Activated CD4-positive, alpha-beta T cell treated with anti-CD3 and anti-CD28 coated beads, Interleukin-2, amount 50 U/mL, for 1 hour (primary cell): ENCODE data around the gene ZMYND19.
"Not testable (repeated sequence)": the region's sequence is repeated elsewhere in the genome, so short reads cannot be mapped to it uniquely, and the experiment has no call there.

ENCODE experiments used
- DNase-seq: peaks from one replicate; pipeline ENCODE4 v3.0.0-alpha.2; 2020

The ZMYND19 gene

DNA sequence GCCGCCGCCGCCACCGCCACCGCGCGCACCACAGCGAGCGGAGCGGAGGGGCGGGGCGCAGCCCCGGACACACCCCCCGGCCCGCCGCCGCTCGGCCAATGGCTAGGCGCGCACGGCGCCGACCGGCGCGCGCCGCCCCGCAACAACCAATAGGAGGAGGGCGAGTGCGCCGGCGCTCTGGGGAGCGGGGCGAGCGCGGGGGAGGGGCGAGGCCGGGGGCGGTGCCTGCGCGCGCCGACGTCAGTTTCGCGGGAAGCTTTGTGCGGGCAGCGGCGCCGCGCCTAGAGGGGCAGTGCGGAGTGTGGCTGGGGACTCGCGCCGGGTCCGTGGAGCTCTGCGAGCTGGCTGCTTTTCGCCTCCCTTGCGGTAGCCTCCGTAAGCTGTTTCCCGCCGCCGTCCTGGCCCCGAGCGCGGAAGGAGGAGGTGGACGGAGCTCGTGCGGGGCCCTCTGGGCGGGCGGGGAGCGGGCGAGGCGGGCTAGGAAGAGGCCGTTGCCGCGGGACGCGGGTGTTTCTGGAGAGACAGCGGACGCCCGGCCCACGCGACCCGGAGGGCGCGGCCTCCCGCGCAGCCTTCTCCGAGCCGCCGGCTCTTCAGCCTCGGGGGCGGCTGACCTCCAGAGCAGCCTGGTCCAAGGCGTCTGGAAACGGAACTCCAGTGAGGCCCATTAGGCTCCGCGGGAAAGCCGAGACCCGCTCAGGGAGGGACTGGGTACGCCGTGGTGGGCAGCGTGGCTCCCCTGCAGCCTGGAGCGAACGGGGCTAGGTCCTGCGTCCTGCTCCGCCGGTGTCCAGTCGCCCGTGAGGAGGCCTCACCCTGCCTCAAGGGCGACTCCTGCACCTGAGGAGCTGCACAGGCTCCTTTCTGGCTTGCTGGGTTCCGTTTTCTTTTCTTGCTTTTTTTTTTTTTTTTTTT lies at the start of gene ZMYND19:
Gene ZMYND19 (minus strand): TSS at position 44 of the 915 bp plus-strand sequence. CDS start 249 bp downstream, outside the sequence.
- DNase-seq: peak; percentile 88

GRCh38 chr9:137639303-137640051 lies 49.2 kb upstream of the ZMYND19 start:
- DNase-seq: no peak

GRCh38 chr9:137638680-137639079 lies 48.4 kb upstream of the ZMYND19 start:
- no peak for DNase-seq

GRCh38 chr9:137634016-137634415 lies 43.7 kb upstream of the ZMYND19 start:
- no peak for DNase-seq

DNA sequence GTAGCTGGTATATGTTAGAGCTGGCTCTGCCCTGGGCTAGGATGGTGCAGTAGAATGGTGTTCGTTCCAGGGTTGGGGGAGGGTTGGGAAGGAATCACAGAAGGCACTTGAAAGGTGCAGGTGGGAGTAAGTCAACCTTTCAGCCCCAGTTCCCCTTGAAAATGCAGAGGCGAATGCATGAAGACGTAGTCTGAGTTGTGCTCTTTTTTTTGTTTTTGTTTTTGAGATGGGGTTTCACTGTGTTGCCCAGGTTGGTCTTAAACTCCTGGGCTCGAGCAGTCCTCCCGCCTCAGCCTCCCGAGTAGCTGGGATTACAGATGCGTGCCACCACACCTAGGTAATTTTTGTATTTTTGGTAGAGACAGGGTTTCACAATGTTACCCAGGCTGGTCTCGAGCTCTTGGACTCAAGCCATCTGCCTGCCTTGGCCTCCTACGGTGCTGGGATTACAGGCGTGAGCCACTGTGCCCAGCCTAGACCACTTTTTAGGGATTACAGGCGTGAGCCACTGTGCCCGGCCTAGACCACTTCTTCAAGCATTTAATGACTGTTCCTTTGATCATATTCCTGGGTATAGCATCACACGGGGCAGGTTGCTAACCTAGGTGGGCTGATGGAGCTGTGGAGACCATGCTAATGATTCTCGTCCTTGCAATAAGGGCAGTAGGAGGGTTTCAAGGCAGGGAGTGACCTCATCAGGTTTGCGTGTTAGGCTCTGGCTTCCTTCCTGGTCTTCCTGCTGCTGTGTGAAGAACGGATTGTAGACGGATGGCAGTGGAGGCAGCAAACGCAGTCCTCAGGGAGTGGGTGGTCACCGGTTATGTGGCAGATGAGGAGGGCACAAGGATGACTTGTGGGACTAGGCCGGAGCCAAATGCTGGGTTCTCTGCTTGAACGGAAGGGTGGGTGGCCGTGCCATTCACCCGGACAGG lies 42.2 kb upstream of the ZMYND19 start:
- DNase-seq: no peak

DNA sequence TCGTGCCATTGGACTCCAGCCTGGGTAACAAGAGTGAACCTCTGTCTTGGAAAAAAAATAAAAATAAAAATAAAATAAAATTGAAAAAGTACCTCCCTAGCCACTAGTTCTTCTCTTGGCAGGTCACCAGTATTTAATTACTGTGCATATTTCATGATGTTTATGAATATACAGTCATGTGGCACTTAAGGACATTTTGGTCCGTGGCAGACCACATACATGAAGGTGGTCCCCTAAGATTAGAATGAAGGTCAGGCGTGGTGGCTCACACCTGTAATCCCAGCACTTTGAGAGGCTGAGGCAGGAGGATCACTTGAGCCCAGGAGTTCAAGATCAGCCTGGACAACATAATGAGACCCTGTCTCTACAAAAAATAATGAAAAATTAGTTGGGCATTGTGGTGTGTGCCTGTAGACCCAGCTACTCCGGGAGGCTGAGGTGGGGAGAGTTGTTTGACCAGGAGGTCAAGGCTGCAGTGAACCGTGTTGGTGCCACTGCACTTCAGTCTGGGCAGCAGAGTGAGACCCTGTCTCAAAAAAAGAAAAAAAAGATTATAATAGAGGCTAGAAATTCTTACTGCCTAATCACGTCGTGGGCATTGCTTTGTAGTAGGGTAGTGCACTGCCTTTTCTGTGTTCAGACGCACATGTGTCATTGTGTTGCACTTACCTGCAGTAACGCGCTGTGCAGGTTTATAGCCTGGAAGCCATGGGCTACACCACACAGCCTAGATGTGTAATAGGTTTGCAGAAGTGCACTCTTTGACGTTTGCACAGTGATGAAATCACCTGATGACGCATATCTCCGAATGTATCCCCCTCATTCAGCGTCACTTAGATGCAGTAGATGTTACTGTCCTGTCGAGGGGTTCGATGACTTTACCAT lies 41.3 kb upstream of the ZMYND19 start:
- DNase-seq: no peak

DNA sequence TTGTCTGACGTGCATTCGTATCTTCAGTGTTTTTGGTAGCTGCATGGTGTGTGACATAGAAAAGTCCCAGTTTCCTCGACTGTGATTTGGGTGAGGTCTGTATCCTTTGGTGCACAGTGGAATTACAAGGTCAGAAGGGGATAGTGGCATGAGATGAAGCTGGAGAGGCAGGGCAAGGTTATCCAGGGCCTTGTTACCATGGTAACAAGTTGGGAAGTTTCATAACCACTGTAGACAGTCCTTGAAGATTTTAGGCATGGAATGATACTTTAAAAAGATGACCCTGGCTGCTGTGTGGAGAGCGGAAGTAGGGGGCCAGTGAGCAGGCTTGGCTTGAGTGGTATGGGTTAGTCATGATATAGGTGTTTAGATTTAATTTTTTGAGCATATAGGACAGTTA lies 40.4 kb upstream of the ZMYND19 start:
- no peak for DNase-seq

DNA sequence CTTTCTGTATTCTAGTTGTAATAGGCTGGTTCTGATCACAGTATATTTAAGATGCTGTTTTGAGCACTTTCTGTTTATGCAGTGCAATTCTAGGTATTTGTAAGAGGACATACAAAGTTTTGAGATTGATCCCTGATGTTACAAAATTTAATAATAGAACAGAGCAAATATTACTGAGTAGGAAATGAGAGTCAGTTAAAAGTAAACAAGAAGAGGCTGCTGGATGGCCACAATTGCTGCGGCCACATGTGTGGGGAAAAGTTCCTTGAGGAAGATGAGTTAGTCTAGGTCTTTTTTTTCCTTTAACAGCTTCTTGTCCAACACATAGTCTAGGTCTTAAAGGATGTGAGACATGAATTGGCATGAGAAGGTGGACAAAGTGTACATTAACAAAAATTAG lies 39.8 kb upstream of the ZMYND19 start:
- DNase-seq: no peak

DNA sequence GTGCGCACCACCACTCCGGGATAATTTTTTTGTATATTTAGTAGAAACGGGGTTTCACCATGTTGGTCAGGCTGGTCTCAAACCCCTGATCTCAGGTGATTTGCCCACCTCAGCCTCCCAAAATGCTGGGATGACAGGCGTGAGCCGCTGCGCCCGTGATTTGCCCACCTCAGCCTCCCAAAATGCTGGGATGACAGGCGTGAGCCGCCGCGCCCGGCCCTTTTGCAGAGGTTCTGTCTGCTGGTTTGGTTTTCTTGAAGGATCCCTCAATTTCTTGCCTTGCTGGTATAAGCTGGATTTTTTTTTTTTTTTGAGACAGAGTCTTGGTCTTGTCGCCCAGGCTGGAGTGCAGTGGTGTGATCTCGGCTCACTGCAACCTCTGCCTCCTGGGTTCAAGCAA lies 37.1 kb upstream of the ZMYND19 start:
- not testable (repeated sequence) for DNase-seq

DNA sequence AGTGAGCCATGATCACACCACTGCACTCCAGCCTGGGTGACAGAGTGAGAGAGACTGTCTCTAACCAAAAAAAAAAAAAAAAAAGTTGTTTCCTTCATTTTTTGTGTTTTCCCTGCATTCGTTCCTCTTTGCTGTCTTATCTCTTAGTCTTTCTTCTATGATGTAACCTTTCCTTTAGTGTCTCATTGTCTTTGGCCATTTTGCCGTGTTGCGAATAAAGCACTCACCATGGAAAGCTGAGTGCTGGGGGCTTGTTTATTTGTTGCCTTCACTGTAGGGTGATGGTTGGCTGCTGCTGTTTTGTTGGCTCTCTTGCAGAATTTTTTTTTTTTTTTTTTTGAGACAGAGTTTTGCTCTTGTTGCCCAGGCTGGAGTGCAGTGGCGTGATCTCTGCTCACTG lies 36.2 kb upstream of the ZMYND19 start:
- no peak for DNase-seq

GRCh38 chr9:137622211-137622610 lies 31.9 kb upstream of the ZMYND19 start:
- not testable (repeated sequence) for DNase-seq

- no peak for DNase-seq
These were observed 30.9 kb upstream of the ZMYND19 start for GRCh38 chr9:137621131-137621757.

DNA sequence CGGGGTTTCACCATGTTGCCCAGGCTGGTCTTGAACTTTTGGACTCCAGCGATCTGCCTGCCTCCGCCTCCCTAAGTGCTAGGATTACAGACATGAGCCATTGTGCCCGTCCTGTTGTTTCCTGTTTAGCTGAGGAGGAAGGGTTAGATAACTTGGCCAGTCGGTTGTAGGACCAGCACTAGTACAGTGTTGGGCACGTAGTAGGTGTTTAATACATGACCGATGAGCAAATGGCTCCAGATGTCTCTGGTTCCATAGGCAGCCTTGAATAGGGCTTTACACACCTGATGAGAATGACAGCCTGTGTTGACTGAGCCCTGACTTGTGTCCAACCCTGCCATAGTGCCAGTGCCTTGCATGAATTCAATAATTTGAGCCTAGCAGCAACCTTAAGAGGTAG lies 30.3 kb upstream of the ZMYND19 start:
- no peak for DNase-seq

DNA sequence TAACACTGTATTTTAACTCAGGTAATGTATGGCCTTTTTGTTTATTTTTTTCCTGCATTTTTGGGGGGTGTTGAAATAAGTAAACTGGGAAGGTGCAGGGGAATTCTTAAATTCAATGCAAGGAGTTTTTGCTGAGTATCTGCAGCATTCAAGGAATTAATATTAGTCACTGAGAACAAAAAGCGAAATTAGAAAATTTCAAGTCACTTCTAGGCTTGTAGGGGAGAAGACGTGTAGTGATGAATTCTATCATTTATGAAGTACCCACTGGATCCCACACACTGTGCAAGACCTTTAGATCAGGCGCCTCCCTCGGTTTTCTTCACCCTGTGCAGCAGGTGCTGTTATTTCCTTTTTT lies 29.7 kb upstream of the ZMYND19 start:
- no peak for DNase-seq

- DNase-seq: peak; percentile 20
These were observed 29.1 kb upstream of the ZMYND19 start for GRCh38 chr9:137619240-137620047.

DNA sequence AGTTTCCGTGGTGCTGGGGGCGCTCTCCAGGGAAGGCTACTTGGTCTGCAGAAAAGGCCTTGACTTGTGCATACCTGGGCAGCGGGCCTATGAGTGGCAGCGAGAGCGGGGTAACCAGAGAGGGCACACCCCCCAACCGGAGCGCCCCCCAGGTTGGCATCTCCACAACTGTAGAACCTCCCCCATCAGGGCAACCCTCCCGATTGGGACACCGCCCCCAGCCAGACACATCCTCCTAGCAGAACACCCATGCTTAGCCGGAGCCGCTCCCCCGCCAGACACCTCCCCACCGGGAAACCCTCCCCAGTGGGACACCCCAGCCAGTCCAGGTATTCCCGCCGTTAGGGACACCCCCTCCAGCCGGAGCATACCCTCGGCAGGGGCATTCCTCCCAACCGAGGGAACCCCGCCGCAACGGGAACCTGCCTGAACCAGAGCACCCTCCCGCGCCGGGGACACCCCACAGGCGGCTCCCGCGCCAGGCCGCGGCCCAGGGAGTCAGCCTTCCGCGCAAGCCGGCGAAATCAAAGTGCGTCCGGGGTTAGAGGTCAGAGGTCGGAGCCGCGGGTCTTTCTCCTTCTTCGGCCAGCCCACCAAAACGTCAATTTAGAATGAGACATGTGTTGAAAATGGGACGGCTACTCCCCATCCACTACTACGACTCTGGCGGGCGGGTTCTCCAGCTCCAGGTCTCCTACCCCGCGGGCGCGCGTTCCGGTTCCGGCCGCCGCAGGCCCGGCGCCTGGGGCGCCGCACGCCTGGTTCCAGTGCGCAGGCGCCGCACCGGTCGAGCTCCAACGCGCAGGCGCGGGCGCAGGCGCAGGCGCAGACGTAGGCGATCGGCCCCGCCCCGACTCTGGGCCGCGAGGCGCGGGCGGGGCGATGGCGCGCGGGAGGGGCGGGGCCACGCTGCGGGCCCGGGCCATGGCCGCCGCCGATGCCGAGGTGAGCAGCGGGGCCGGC lies 28.1 kb upstream of the ZMYND19 start, which contains the start of gene EHMT1:
Gene EHMT1 (plus strand): TSS at position 901 of the 963 bp plus-strand sequence. CDS start 24 bp downstream, at position 925.
- peak; percentile 88 for DNase-seq

GRCh38 chr9:137615387-137615871 lies 25.1 kb upstream of the ZMYND19 start:
- DNase-seq: no peak

DNA sequence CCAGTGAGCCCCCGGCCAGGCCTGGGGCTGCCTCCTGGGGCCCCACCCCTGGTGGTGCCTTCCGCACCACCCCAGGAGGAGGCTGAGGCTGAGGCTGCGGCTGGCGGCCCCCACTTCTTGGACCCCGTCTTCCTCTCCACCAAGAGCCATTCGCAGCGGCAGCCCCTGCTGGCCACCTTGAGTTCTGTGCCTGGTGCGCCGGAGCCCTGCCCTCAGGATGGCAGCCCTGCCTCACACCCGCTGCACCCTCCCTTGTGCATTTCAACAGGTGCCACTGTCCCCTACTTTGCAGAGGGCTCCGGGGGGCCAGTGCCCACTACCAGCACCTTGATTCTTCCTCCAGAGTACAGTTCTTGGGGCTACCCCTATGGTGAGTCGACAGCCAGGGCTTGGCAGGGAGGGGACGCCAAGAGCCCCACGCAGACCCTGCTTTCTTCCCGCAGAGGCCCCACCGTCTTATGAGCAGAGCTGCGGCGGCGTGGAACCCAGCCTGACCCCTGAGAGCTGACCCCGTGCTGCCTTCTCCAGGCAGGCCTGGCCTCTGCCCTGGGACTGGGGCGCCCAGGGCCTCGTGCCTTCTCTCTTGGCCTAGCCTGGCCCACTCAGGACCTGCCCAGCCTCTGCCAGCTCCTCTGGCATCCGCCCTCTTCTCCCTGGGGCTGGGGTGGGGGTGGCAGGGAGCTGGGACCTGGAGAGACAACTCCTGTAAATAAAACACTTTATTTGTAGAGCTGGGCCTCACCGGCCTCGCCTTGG lies 24.5 kb upstream of the ZMYND19 start:
- DNase-seq: no peak
